Measurements from ENCODE around the gene AKNAD1. TPM values are rescaled to one million over a fixed set of nuclear protein-coding genes. Genes with fewer than 3 reads are reported as not detected.

AKNAD1 gene
- total and polyA plus RNA-seq, 11 donors = 0.14 to 0.59 TPM; not detected in 9

- no peaks in the 10 kb centered on the region for H3K36me3 ChIP-seq
- no peaks in the 10 kb centered on the region for H3K27me3 ChIP-seq
- no peak overlapping the region for H3K27ac ChIP-seq
- no peak overlapping the region for H3K4me3 ChIP-seq
- peaks cover 0 to 9% (median 0%) of the 10 kb centered on the region in 12 donors for H3K4me1 ChIP-seq
- 66 to 95% (median 80%) methylated on average over 1 of the region's 1 CpG for WGBS, 4 donors
- ATAC-seq (no peak), DNase-seq (no peak)
- no peaks in the 10 kb centered on the region for H3K9me3 ChIP-seq
- intact Hi-C loops (cut with DNase I) = loop anchor here in 1 of 10 donors (5.0 kb wide), 1 partner anchor 40 kb away; no protein-coding TSS in a partner anchor
- TF ChIP-seq CTCF (IDR thresholded peaks at IDR 0.05) (no peak), POLR2A (IDR thresholded peaks at IDR 0.05) (no peak)
Measured at GRCh38 chr1:108847494-108847893, 9.4 kb downstream of the AKNAD1 start.

GRCh38 chr1:108845991-108846390, 10.9 kb downstream of the AKNAD1 start:
- 77 to 95% (median 85%) methylated on average over 6 of the region's 6 CpGs for WGBS, 4 donors
- H3K27me3 ChIP-seq = no peaks in the 10 kb centered on the region
- no peak for TF ChIP-seq CTCF (IDR thresholded peaks at IDR 0.05)
- TF ChIP-seq POLR2A (IDR thresholded peaks at IDR 0.05) = no peak

GRCh38 chr1:108845446-108845845, 11.4 kb downstream of the AKNAD1 start:
- ATAC-seq = no peak
- Histone ChIP-seq H3K27me3 (no peaks in the 10 kb centered on the region), H3K9me3 (no peaks in the 10 kb centered on the region), H3K4me1 (peaks cover 0 to 13% (median 0%) of the 10 kb centered on the region in 12 donors), H3K4me3 (no peak overlapping the region), H3K27ac (peak overlapping the region in 1 of 12 donors; percentile 58), H3K36me3 (no peaks in the 10 kb centered on the region)
- intact Hi-C loops (cut with DNase I) = loop anchor here in 1 of 10 donors (5.0 kb wide), 1 partner anchor 42 kb away; no protein-coding TSS in a partner anchor
- DNase-seq = no peak
- 81 to 89% (median 84%) methylated on average over 4 of the region's 4 CpGs for WGBS, 4 donors
- TF ChIP-seq POLR2A (IDR thresholded peaks at IDR 0.05) (no peak), CTCF (IDR thresholded peaks at IDR 0.05) (no peak)

More at GRCh38 chr1:108845991-108846390, 10.9 kb downstream of the AKNAD1 start:
- H3K4me3 ChIP-seq = no peak overlapping the region
- H3K27ac ChIP-seq = no peak overlapping the region
- no peaks in the 10 kb centered on the region for H3K9me3 ChIP-seq
- ATAC-seq (no peak), DNase-seq (no peak)
- H3K36me3 ChIP-seq = no peaks in the 10 kb centered on the region
- peaks cover 0 to 13% (median 0%) of the 10 kb centered on the region in 12 donors for H3K4me1 ChIP-seq
- intact Hi-C loops (cut with DNase I) = loop anchor here in 1 of 10 donors (5.0 kb wide), 1 partner anchor 41 kb away; no protein-coding TSS in a partner anchor

GRCh38 chr1:108843390-108844137, 13.3 kb downstream of the AKNAD1 start:
- Histone ChIP-seq H3K4me3 (no peak overlapping the region), H3K9me3 (peaks cover 0 to under 1% (median 0%) of the 10 kb centered on the region in 12 donors), H3K4me1 (peaks cover 0 to 13% (median 0%) of the 10 kb centered on the region in 12 donors), H3K27me3 (no peaks in the 10 kb centered on the region), H3K27ac (peak overlapping the region in 1 of 12 donors; percentile 58), H3K36me3 (no peaks in the 10 kb centered on the region)
- DNase-seq = no peak
- ATAC-seq = no peak
- TF ChIP-seq POLR2A (IDR thresholded peaks at IDR 0.05) (no peak), CTCF (IDR thresholded peaks at IDR 0.05) (no peak)
- intact Hi-C loops (cut with DNase I) = no loop called here
- WGBS, 4 donors = 80 to 86% (median 81%) methylated on average over 3 of the region's 3 CpGs
